Activated B cell treated with CpG ODN at 0.5 μM for 24 hours (primary cell): ENCODE data around the gene GNLY. TPM values are rescaled to one million over a fixed set of nuclear protein-coding genes. Genes with fewer than 3 reads are reported as not detected.

Source experiments
- ATAC-seq: fragments of 200-7000 bp; cut with Tn5 transposase; one replicate; pipeline ENCODE4 v1.10.0; 2021; ENCODE audit warnings: low read depth, mild to moderate bottlenecking, moderate library complexity
- CTCF ChIA-PET: fragments of 350-600 bp; sonication (Branson Sonifier 250); formaldehyde crosslinking; loops from one replicate; lab custom pipeline; 2021; ENCODE audit warnings: antibody characterized with exemption; lab: Charles Lee
- POLR2A ChIA-PET: fragments of 350-600 bp; sonication (Branson Sonifier 250); formaldehyde crosslinking; loops from one replicate; lab custom pipeline; 2021; ENCODE audit warnings: antibody characterized with exemption; lab: Charles Lee
- DNase-seq: peaks from one replicate; pipeline ENCODE4 v3.0.0; 2022
- H3K27ac Mint-ChIP-seq: one replicate; pipeline ENCODE4 v1.8.0; 2020; ENCODE audit warnings: mixed read lengths
- H3K27me3 Mint-ChIP-seq: one replicate; pipeline ENCODE4 v1.8.0; 2021; ENCODE audit warnings: mixed read lengths
- H3K36me3 Mint-ChIP-seq: one replicate; pipeline ENCODE4 v1.8.0; 2021; ENCODE audit warnings: low read depth, mixed read lengths
- H3K4me1 Mint-ChIP-seq: one replicate; pipeline ENCODE4 v1.8.0; 2021; ENCODE audit warnings: mixed read lengths
- H3K4me3 Mint-ChIP-seq: one replicate; pipeline ENCODE4 v1.8.0; 2020; ENCODE audit warnings: mild to moderate bottlenecking, mixed read lengths
- H3K9me3 Mint-ChIP-seq: one replicate; pipeline ENCODE4 v1.8.0; 2020; ENCODE audit warnings: mixed read lengths
- intact Hi-C: fragments of 100-400 bp; cut with micrococcal nuclease; formaldehyde crosslinking; loops from one replicate; pipeline ENCODE4 v1.15.1; 2024
- total RNA-seq: library from RNA; stranded (reverse); gene quantifications from 2 replicates; pipeline ENCODE4 v1.2.3, GENCODE V29; 2022
- TF ChIP-seq, protein P1 (sequence below): fragments of 200-600 bp; IDR thresholded peaks from one replicate; pipeline ENCODE4 v1.8.0; 2022; ENCODE audit warnings: antibody characterized with exemption, mild to moderate bottlenecking

The GNLY gene
- total RNA-seq, 1 donor from 2014 or later, result 1.8 TPM

DNA sequence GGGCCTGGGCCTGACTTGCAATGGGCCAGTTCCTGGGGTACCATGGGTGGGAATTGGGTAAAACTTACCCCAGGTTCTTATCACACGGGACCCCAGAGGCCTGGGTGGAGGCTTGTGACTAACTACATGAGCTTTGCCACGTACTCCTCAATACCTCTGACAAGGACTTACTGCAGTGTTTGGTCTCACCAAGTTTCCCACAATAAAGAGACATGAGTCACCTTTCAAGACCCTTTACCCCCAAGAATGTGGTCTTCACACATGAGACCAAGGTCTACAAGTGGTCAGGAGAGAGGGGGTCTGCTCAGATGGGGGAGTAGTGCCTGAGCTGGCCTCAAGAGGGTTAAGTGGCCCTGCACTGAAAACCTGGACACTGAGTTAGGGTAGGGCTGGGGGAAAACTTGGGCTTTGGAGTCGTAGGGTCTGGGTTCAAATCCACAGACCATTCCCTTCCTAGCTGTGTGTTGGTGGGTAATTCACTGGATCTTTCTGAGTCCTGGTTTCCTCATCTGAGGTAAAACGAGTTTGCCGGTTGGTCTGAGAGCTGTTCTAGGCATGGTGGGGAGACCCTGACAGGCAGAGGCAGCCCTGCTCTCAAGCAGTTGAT, 2.0 kb upstream of the GNLY start:
- ATAC-seq (no peak), DNase-seq (no peak)
- POLR2A ChIA-PET, result no interaction called here
- intact Hi-C loops, result no loop called here
- H3K36me3 Mint-ChIP-seq, result no peaks in the 10 kb centered on the region
- H3K27me3 Mint-ChIP-seq, result peaks cover 2% of the 10 kb centered on the region
- CTCF ChIA-PET, result no interaction called here
- H3K4me3 Mint-ChIP-seq, result no peak overlapping the region
- H3K4me1 Mint-ChIP-seq, result no peaks in the 10 kb centered on the region
- TF ChIP-seq, protein P1, sequence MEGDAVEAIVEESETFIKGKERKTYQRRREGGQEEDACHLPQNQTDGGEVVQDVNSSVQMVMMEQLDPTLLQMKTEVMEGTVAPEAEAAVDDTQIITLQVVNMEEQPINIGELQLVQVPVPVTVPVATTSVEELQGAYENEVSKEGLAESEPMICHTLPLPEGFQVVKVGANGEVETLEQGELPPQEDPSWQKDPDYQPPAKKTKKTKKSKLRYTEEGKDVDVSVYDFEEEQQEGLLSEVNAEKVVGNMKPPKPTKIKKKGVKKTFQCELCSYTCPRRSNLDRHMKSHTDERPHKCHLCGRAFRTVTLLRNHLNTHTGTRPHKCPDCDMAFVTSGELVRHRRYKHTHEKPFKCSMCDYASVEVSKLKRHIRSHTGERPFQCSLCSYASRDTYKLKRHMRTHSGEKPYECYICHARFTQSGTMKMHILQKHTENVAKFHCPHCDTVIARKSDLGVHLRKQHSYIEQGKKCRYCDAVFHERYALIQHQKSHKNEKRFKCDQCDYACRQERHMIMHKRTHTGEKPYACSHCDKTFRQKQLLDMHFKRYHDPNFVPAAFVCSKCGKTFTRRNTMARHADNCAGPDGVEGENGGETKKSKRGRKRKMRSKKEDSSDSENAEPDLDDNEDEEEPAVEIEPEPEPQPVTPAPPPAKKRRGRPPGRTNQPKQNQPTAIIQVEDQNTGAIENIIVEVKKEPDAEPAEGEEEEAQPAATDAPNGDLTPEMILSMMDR, result no peak
- no peak overlapping the region for H3K27ac Mint-ChIP-seq
- no peaks in the 10 kb centered on the region for H3K9me3 Mint-ChIP-seq

DNA sequence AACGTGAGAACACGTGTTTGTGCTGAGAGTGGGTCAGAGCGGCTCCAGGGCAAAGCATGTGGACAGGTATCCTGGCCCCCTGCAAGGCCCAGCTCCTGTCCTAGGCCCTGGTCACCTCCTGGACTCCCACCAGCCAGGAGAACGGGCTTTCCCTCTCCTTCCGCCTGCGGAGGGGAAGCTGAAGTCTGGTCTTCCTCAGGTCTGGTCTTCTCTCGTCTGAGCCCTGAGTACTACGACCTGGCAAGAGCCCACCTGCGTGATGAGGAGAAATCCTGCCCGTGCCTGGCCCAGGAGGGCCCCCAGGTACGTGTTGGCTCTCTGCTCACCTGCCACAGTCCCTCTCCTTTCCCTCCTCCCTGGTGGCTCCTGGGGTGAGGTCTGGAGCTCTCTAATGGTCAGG, 963 bp downstream of the GNLY start:
- POLR2A ChIA-PET, result no interaction called here
- Mint-ChIP-seq H3K27ac (no peak overlapping the region), H3K9me3 (no peaks in the 10 kb centered on the region), H3K36me3 (no peaks in the 10 kb centered on the region), H3K4me1 (no peaks in the 10 kb centered on the region), H3K27me3 (peaks cover 2% of the 10 kb centered on the region), H3K4me3 (no peak overlapping the region)
- CTCF ChIA-PET, result no interaction called here
- no peak for ATAC-seq
- DNase-seq, result no peak
- TF ChIP-seq, protein P1, result no peak
- intact Hi-C loops, result no loop called here

DNA sequence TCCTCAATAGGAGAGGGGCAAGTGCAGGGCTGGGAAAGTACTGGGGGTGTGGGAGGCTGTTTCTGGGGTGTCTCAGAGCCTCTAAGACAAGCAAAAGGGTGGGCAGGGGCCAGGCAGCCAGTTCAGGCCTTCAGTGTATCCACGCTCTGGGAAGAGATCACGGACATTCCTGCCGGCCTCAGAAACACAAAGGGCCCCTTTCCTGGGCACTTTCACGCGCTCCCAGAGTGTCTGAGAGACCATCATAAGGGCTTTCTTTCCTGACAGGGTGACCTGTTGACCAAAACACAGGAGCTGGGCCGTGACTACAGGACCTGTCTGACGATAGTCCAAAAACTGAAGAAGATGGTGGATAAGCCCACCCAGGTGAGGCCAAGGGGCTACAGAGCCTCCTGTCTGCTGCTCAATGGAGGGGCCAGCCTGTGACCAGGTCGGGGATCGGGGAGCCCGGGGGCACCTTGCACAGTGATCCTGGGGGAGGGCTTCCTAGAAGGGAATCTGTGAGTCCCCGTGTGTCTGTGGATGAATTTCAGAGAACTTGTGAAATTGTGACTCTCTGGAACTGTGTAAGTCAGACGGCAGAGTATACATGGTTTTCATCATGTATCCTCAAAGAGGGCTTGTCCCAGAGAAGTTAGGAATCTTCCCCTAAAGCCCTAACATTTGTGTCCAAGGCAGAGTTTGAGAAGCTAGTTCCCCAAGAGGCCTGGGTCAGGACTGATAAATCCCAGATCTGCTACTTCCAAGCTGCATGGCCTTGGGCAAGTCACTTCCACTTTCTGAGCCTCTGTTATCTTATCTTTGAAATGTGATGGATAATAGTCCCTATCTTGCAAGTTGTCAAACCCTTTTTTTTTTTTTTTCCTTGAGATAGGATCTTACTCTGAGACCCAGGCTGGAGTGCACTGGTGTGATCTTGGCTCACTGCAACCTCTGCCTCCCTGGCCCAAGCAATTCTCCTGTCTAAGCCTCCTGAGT, 1.8 kb downstream of the GNLY start:
- ATAC-seq (no peak), DNase-seq (no peak)
- Mint-ChIP-seq H3K4me3 (no peak overlapping the region), H3K27ac (no peak overlapping the region), H3K4me1 (no peaks in the 10 kb centered on the region), H3K27me3 (no peaks in the 10 kb centered on the region), H3K9me3 (no peaks in the 10 kb centered on the region), H3K36me3 (no peaks in the 10 kb centered on the region)
- intact Hi-C loops, result no loop called here
- ChIA-PET CTCF (interaction anchor here (1.0 kb wide), 1 partner anchor 58 kb away, joined by 3 read pairs; no protein-coding TSS in a partner anchor), POLR2A (no interaction called here)
- TF ChIP-seq, protein P1, result no peak

DNA sequence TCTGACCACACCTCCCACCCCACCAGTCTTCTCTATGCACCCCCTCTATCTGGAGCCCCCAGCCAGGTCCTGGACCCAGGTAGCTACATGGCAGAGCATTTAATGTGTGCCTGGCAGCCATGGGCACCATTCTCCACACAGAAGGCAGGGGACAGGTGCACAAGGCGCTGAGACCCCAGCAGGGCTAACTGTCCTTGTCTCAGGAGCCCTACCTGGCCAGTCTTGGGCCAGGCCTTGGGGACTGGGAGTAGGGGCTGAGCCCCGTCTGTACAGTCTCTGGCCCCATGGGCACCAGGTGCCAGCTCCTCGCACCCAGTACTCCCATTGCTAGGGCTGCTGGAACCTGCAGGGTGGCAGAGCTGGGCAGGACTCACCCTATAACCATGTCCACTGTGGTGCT, 2.9 kb downstream of the GNLY start:
- ChIA-PET POLR2A (no interaction called here), CTCF (interaction anchor here (1.0 kb wide), 1 partner anchor 59 kb away, joined by 3 read pairs; no protein-coding TSS in a partner anchor)
- Mint-ChIP-seq H3K27ac (no peak overlapping the region), H3K4me3 (no peak overlapping the region), H3K36me3 (no peaks in the 10 kb centered on the region), H3K9me3 (no peaks in the 10 kb centered on the region), H3K4me1 (no peaks in the 10 kb centered on the region), H3K27me3 (no peaks in the 10 kb centered on the region)
- DNase-seq (no peak), ATAC-seq (no peak)
- intact Hi-C loops, result no loop called here
- TF ChIP-seq, protein P1, result no peak

DNA sequence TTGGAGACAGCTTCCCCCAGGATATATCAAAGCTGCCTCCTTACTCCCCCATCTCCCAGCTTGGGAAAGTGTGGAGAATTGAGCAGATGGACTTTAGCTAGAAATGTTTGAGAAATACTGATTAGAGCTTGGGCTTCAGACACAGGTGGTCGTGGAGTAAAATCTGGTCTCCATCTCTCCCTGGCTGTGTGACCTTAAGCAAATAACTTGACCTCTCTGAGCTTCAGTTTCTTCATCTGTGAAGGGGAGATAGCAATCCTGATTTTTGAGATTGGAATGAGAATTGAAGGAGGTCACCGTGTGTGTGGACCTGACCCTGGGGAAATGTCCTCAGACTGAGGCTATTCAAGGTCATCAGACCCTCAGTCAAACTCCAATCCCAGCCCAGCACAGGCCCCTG, 3.6 kb downstream of the GNLY start:
- TF ChIP-seq, protein P1, result no peak
- Mint-ChIP-seq H3K4me3 (no peak overlapping the region), H3K4me1 (peaks cover 5% of the 10 kb centered on the region), H3K36me3 (no peaks in the 10 kb centered on the region), H3K27me3 (no peaks in the 10 kb centered on the region), H3K9me3 (no peaks in the 10 kb centered on the region), H3K27ac (no peak overlapping the region)
- intact Hi-C loops, result no loop called here
- DNase-seq, result no peak
- ChIA-PET CTCF (interaction anchor here (1.0 to 1.2 kb wide), 2 partner anchors 14 to 25 kb away, joined by 3 read pairs; no protein-coding TSS in a partner anchor), POLR2A (interaction anchor here (0.6 kb wide), 1 partner anchor 374 kb away, joined by 5 read pairs; no protein-coding TSS in a partner anchor)
- ATAC-seq, result no peak
